T-helper 17 cell (primary cell): ENCODE results near the gene HS2ST1. TPM values are rescaled to one million over a fixed set of nuclear protein-coding genes. Genes with fewer than 3 reads are reported as not detected.

Source experiments
- ATAC-seq: fragments of 150-1000 bp; cut with Tn5 transposase; 2 replicates; pipeline ENCODE4 v1.10.0; 2021; ENCODE audit warnings: mild to moderate bottlenecking, moderate library complexity
- DNase-seq, 3 donors: peaks; one replicate each; pipeline versions ENCODE4 v3.0.0 to v3.0.0-alpha.2; 2020 to 2021
- H3K9me3 ChIP-seq: one replicate; pipeline ENCODE4 v1.7.0; 2013; ENCODE audit warnings: low read length, mild to moderate bottlenecking; ENCODE audit not compliant: control insufficient read depth, poor library complexity, severe bottlenecking
- H3K27ac Mint-ChIP-seq: one replicate; pipeline ENCODE4 v1.8.0; 2022; ENCODE audit warnings: mild to moderate bottlenecking, moderate library complexity, mixed read lengths
- H3K27me3 Mint-ChIP-seq: one replicate; pipeline ENCODE4 v1.8.0; 2022; ENCODE audit warnings: mixed read lengths
- H3K36me3 Mint-ChIP-seq: one replicate; pipeline ENCODE4 v1.8.0; 2022; ENCODE audit warnings: low read depth, mixed read lengths
- H3K4me1 Mint-ChIP-seq: one replicate; pipeline ENCODE4 v1.8.0; 2022; ENCODE audit warnings: mild to moderate bottlenecking, mixed read lengths
- H3K4me3 Mint-ChIP-seq: one replicate; pipeline ENCODE4 v1.8.0; 2022; ENCODE audit warnings: mild to moderate bottlenecking, moderate library complexity, mixed read lengths
- total RNA-seq, 4 donors: library from RNA in 2 of 4; stranded (reverse) in 2 of 4; gene quantifications; one replicate each; pipeline ENCODE4 v1.2.3 and lab custom pipeline; 2022 to 2026

The HS2ST1 gene
- total RNA-seq, 2 donors from 2014 or later: 11.7 to 12.0 TPM

DNA sequence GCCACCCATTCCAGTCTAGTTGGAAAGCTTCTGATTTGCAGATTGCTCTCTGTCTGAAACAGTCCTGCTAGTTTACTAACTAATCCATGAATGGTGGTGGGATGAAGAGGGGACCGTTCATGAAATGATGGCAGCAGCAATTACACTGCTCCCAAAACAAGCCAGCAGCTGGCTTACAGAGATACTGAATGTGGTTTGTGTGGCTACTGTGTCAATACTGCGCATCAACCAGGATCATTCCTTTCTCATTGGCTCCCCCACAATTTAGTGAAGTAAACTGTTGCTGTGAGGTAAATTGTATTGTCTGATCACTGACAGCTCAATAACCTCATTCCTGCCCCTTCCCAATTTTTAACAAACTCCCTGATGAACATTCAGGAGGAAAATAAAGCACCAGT, 222.9 kb downstream of the HS2ST1 start:
- Mint-ChIP-seq H3K4me1 (peaks cover 4% of the 10 kb centered on the region), H3K36me3 (no peaks in the 10 kb centered on the region), H3K27me3 (peaks cover 25% of the 10 kb centered on the region), H3K4me3 (no peak overlapping the region), H3K27ac (no peak overlapping the region)
- no peak for ATAC-seq
- H3K9me3 ChIP-seq: no peaks in the 10 kb centered on the region
- DNase-seq: no peak

DNA sequence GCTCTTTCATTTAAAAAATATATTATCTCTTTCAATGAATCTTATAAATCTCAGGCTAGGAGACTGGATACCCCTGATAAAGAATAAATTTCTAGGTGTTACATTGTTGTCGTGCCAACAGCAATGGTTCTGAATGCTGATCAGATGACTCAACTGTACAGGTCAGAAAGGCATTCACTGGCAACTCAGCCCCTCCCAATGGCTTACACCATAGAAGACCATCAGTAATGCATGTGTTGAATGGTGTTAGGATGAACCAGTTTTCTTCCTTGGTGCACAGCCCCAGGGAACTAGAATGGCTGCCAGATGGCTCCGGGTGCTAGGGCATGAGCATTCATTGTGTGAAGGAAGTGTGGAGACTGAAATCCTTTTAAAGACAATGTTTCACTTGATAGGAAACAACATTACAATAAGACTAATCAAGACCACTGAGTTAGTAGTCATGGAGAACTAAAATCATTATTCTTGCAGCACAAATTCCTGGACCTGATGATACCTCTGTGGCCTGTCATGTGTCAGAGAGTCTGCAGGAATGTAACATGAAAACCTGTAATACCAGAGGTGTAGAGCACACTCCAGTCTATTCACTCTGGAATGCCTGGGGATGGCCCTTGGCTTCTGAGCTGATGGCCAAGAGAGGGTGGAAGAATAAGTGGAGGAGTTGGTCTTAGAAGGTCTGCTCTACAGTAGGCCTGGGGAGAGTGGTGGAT, 226.6 kb downstream of the HS2ST1 start:
- no peak for ATAC-seq

DNA sequence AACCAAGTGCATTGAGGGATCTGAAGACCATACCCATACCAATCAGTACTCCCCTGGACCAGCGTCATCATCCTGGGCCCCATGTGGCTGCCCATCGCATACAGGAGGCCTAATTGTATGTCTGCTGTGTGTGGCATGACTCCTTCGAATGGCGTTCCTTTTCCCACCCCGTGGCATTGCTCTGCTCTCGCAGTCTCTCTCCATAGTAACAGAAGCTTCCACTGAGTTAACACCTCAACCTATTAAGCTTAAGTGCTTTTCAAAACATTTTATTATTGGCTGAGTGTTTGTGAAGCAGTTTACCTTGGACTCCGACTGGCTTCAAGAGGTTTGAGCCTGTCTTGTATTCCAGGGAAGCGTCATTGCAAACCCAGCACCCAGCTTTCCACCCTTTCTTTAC, 227.1 kb downstream of the HS2ST1 start:
- no peak overlapping the region for H3K27ac Mint-ChIP-seq
- no peak for DNase-seq
- H3K36me3 Mint-ChIP-seq: peaks cover 2% of the 10 kb centered on the region
- H3K4me3 Mint-ChIP-seq: no peak overlapping the region
- H3K9me3 ChIP-seq: no peaks in the 10 kb centered on the region
- H3K27me3 Mint-ChIP-seq: peaks cover 22% of the 10 kb centered on the region
- no peak for ATAC-seq
- no peaks in the 10 kb centered on the region for H3K4me1 Mint-ChIP-seq

More for the DNA sequence above, 226.6 kb downstream of the HS2ST1 start:
- H3K36me3 Mint-ChIP-seq: peaks cover 2% of the 10 kb centered on the region
- H3K9me3 ChIP-seq: no peaks in the 10 kb centered on the region
- H3K27ac Mint-ChIP-seq: no peak overlapping the region
- no peak overlapping the region for H3K4me3 Mint-ChIP-seq
- no peaks in the 10 kb centered on the region for H3K4me1 Mint-ChIP-seq
- DNase-seq: no peak
- peaks cover 23% of the 10 kb centered on the region for H3K27me3 Mint-ChIP-seq

GRCh38 chr1:87143413-87144135, 229.1 kb downstream of the HS2ST1 start:
- Mint-ChIP-seq H3K4me3 (no peak overlapping the region), H3K27me3 (peaks cover 26% of the 10 kb centered on the region), H3K36me3 (peaks cover 2% of the 10 kb centered on the region), H3K27ac (no peak overlapping the region), H3K4me1 (no peaks in the 10 kb centered on the region)
- ATAC-seq (no peak), DNase-seq (no peak)
- no peaks in the 10 kb centered on the region for H3K9me3 ChIP-seq

DNA sequence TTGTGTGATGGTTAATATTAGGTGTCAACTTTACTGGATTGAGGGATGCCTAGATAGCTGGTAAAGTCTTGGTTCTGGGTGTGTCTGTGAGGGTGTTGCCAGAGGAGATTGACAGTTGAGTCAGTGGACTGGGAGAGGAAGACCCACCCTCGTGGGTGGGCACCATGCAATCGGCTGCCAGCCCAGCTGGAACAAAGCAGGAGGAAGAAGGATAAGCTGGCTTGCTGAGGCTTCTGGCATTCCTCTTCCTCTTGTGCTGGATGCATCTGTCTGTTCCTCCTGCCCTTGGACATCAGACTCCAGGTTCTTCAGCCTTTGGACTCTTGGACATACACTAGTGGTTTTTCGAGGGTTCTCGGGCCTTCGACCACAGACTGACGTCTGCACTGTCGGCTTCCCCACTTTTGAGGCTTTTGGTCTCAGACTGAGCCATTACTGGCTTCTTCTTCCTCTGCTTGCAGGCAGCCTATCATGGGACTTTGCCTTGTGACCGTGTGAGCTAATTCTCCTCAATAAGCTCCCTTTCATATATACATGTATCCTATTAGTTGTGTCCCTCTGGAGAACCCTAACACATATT, 230.0 kb downstream of the HS2ST1 start:
- ATAC-seq (no peak), DNase-seq (no peak)
- Mint-ChIP-seq H3K36me3 (peaks cover 2% of the 10 kb centered on the region), H3K27ac (no peak overlapping the region), H3K4me3 (no peak overlapping the region), H3K27me3 (peaks cover 34% of the 10 kb centered on the region), H3K4me1 (no peaks in the 10 kb centered on the region)
- no peaks in the 10 kb centered on the region for H3K9me3 ChIP-seq

GRCh38 chr1:87144981-87145380, 230.5 kb downstream of the HS2ST1 start:
- Mint-ChIP-seq H3K4me1 (no peaks in the 10 kb centered on the region), H3K27ac (no peak overlapping the region), H3K36me3 (peaks cover 2% of the 10 kb centered on the region), H3K4me3 (no peak overlapping the region), H3K27me3 (peaks cover 38% of the 10 kb centered on the region)
- ATAC-seq (no peak), DNase-seq (no peak)
- no peaks in the 10 kb centered on the region for H3K9me3 ChIP-seq

DNA sequence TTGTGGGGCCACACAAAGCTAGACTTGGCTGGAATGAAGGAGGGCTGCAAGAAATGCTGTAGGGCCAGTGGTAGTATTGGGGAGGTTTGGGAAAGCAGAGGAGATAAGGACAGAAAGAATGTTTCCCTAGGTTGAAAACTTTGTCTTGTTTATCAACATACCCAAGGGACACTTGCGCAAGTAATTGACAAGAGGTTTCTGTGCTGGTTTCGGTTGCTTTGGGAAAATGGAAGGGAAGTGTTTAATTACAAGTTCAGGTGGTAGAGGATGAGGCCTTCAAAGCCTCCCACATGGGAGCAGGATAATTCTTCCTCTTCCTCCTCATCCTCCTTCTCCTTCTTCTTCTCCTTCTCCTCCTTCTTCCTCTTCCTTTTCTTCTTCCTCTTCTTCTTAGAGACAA, 232.1 kb downstream of the HS2ST1 start:
- peaks cover 3% of the 10 kb centered on the region for H3K4me1 Mint-ChIP-seq
- H3K4me3 Mint-ChIP-seq: no peak overlapping the region
- H3K27me3 Mint-ChIP-seq: peaks cover 46% of the 10 kb centered on the region
- H3K36me3 Mint-ChIP-seq: peaks cover 3% of the 10 kb centered on the region
- ATAC-seq: no peak
- H3K27ac Mint-ChIP-seq: no peak overlapping the region
- H3K9me3 ChIP-seq: no peaks in the 10 kb centered on the region
- no peak for DNase-seq

DNA sequence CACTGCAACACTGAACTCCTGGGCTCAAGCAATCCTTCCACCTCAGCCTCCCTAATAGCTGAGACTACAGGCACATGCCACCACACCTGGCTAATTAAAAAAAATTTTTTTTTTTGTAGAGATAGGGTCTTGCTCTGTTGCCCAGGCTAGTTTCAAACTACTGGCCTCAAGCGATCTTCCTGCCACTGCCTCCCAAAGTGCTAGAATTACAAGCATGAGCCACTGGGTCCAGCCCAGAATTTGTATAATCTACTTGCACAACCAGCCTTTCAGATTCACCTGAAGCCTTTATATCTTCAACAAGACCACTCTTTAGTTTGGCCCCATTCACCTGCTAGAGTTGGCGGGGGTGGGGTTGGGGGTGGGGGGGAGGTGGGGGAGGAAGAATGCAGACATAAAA, 232.6 kb downstream of the HS2ST1 start:
- Mint-ChIP-seq H3K27me3 (peaks cover 51% of the 10 kb centered on the region), H3K4me3 (no peak overlapping the region), H3K27ac (no peak overlapping the region), H3K36me3 (peaks cover 5% of the 10 kb centered on the region), H3K4me1 (peaks cover 8% of the 10 kb centered on the region)
- no peak for ATAC-seq
- no peaks in the 10 kb centered on the region for H3K9me3 ChIP-seq
- no peak for DNase-seq

DNA sequence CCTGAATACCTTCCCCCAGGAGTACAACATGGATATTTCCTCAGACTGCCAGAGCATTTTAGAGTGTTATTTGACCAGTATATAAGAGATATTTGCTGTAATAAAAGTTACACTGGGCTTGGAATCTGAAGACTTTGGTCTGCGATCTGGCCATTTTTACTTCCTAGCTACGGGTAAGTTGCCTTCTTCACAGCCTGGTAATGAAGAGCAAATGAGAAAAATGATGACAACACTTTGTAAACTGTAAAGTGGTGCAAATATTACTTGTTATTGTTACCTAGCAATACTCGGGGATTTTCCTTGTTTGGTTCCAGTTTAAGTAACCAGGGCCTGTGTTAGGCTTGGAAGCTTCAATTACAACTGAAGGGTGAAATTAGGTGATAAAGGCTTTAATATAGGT, 233.4 kb downstream of the HS2ST1 start:
- Mint-ChIP-seq H3K27me3 (peaks cover 56% of the 10 kb centered on the region), H3K4me1 (peaks cover 9% of the 10 kb centered on the region), H3K4me3 (no peak overlapping the region), H3K36me3 (peaks cover 5% of the 10 kb centered on the region), H3K27ac (no peak overlapping the region)
- no peak for ATAC-seq
- no peak for DNase-seq
- no peaks in the 10 kb centered on the region for H3K9me3 ChIP-seq

DNA sequence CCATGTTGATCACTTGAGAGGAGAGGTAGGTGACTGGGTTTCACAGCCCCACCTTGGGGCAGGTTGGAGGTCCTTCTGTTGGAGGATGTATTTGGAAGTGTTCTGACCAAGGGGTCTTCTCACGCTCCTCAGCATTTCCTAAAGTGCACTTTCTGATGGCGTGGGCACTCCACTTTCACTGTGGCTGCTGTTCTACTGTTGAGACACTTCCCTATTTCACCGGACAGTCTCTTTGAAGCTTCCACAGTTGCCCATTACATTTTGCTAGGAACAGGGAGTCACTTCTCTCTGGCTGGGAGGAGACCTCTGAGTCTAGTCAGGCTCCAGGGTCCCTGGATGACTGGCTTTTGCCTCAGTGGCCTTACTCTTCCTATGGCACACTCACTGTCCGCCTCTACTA, 234.2 kb downstream of the HS2ST1 start:
- Mint-ChIP-seq H3K4me3 (no peak overlapping the region), H3K27me3 (peaks cover 60% of the 10 kb centered on the region), H3K27ac (peak overlapping the region; percentile 21), H3K36me3 (peaks cover 5% of the 10 kb centered on the region), H3K4me1 (peaks cover 9% of the 10 kb centered on the region)
- no peak for ATAC-seq
- DNase-seq: no peak
- no peaks in the 10 kb centered on the region for H3K9me3 ChIP-seq

DNA sequence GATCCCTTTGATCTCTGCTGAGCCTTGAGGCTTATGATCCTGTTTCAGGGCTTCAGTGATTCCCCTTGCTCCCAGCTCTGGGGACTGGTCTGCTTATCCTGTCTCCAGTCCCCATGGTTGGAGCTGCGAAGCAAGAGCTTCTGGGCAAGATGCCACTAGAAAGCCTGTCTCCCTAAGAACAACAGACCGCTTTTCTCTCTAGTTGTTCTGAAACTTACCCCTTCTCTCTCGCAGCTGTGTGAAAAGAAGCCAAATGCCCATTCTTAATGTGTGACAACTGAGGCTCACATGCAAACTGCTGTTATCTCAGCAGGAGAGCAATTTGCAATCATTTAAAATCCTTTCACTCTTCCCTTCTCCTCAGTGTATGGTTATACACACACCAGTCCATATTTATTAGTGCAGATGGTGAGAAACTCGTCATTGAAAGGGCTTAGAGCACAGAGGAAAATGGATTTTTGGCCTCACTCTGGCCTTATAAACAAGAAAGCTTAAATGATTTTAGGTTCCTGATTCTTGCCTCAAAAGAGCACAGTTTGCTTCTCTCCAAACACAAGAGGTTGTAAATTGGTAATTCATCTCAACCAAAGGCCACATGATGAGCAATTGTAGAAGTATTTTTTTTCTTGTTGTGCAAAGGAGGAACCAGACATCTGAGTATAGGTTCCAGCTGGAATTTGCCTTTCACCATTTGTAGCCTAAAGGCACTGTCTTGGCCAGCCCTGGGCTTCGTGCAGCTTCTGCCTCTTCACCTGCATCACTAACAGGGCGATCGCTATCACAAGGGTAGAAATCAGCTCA, 235.0 kb downstream of the HS2ST1 start:
- DNase-seq (no peak), ATAC-seq (no peak)
- H3K4me1 Mint-ChIP-seq: peaks cover 9% of the 10 kb centered on the region
- no peak overlapping the region for H3K27ac Mint-ChIP-seq
- no peaks in the 10 kb centered on the region for H3K9me3 ChIP-seq
- no peak overlapping the region for H3K4me3 Mint-ChIP-seq
- H3K27me3 Mint-ChIP-seq: peaks cover 60% of the 10 kb centered on the region
- H3K36me3 Mint-ChIP-seq: peaks cover 5% of the 10 kb centered on the region

- Mint-ChIP-seq H3K4me3 (no peak overlapping the region), H3K4me1 (peaks cover 9% of the 10 kb centered on the region), H3K27ac (no peak overlapping the region), H3K36me3 (peaks cover 3% of the 10 kb centered on the region), H3K27me3 (peaks cover 61% of the 10 kb centered on the region)
- no peaks in the 10 kb centered on the region for H3K9me3 ChIP-seq
- ATAC-seq (no peak), DNase-seq (no peak)
Measured at GRCh38 chr1:87150143-87150542, 235.7 kb downstream of the HS2ST1 start.
